Natural killer cell (primary cell): ENCODE measurements around the gene GNE. TPM values are rescaled to one million over a fixed set of nuclear protein-coding genes. Genes with fewer than 3 reads are reported as not detected.

ENCODE experiments used
- ATAC-seq, 3 donors: fragments of 150-1000 bp in 2 of 3; fragments of 200-7000 bp in 1 of 3; cut with Tn5 transposase; 1 replicate in 1 of 3; 2 replicates in 2 of 3; pipeline ENCODE4 v1.10.0; 2021; ENCODE audit warnings: mild to moderate bottlenecking in 2 of 3, moderate library complexity in 2 of 3
- DNase-seq, 2 donors: peaks; one replicate each; pipeline versions ENCODE4 v3.0.0 to v3.0.0-alpha.2; 2013 to 2021; ENCODE audit warnings: mixed read lengths in 1 of 2
- H3K27ac ChIP-seq: one replicate; pipeline ENCODE4 v1.5.1; 2013; ENCODE audit warnings: mild to moderate bottlenecking, low read length
- H3K27me3 ChIP-seq: one replicate; pipeline ENCODE4 v1.6.1; 2013; ENCODE audit warnings: low read length; ENCODE audit not compliant: control insufficient read depth, insufficient read depth
- H3K36me3 ChIP-seq: one replicate; pipeline ENCODE4 v1.6.1; 2013; ENCODE audit warnings: low read length; ENCODE audit not compliant: control insufficient read depth, insufficient read depth
- H3K4me1 ChIP-seq: one replicate; pipeline ENCODE4 v1.6.1; 2013; ENCODE audit warnings: low read length; ENCODE audit not compliant: control insufficient read depth, insufficient read depth
- H3K4me3 ChIP-seq: one replicate; pipeline ENCODE4 v1.5.1; 2013; ENCODE audit warnings: low read length
- H3K9me3 ChIP-seq: one replicate; pipeline ENCODE4 v1.6.1; 2013; ENCODE audit warnings: low read length; ENCODE audit not compliant: control insufficient read depth, insufficient read depth
- H3K27ac Mint-ChIP-seq, 2 donors: one replicate each; pipeline ENCODE4 v1.8.0; 2022; ENCODE audit warnings: mild to moderate bottlenecking in 2 of 2, mixed read lengths in 2 of 2, moderate library complexity in 1 of 2
- H3K27me3 Mint-ChIP-seq, 2 donors: one replicate each; pipeline ENCODE4 v1.8.0; 2022; ENCODE audit warnings: low read depth in 2 of 2, mixed read lengths in 2 of 2
- H3K36me3 Mint-ChIP-seq: one replicate; pipeline ENCODE4 v1.8.0; 2022; ENCODE audit warnings: mixed read lengths
- H3K4me1 Mint-ChIP-seq, 2 donors: one replicate each; pipeline ENCODE4 v1.8.0; 2022; ENCODE audit warnings: mixed read lengths in 2 of 2
- H3K4me3 Mint-ChIP-seq: one replicate; pipeline ENCODE4 v1.8.0; 2022; ENCODE audit warnings: mild to moderate bottlenecking, moderate library complexity, mixed read lengths
- H3K9me3 Mint-ChIP-seq, 2 donors: one replicate each; pipeline ENCODE4 v1.8.0; 2022; ENCODE audit warnings: mixed read lengths in 2 of 2
- CTCF ChIP-seq: fragments of 200-600 bp; IDR thresholded peaks from one replicate; pipeline ENCODE4 v1.8.0; 2022; ENCODE audit warnings: antibody characterized with exemption
- WGBS: methylation state at CpG from one replicate; pipeline ENCODE4 v1.1.7; 2013; ENCODE audit warnings: missing lambda C conversion rate; ENCODE audit not compliant: insufficient coverage; 5-methylcytosine and 5-hydroxymethylcytosine counted together
- intact Hi-C: fragments of 100-400 bp; cut with micrococcal nuclease; formaldehyde crosslinking; loops from one replicate; pipeline ENCODE4 v1.14.2; 2022
- total RNA-seq, 4 donors: library from RNA; stranded (reverse); fragments of 120-200 nt in 1 of 4; gene quantifications; one replicate each; pipeline versions ENCODE4 v1.2.3 to v1.2.4, GENCODE V29; 2013 to 2022

Gene GNE
- total RNA-seq, 3 donors from 2014 or later (not counting 1 experiment from before 2014, with no cell fraction given), result 10.6 to 12.4 (median 11.3) TPM

GRCh38 chr9:36237230-36237629, 21.0 kb downstream of the GNE start:
- ATAC-seq (no peak), DNase-seq (no peak)
- Histone ChIP-seq H3K27me3 (no peaks in the 10 kb centered on the region), H3K9me3 (no peaks in the 10 kb centered on the region), H3K4me1 (no peaks in the 10 kb centered on the region), H3K27ac (no peak overlapping the region), H3K4me3 (no peak overlapping the region), H3K36me3 (peaks cover 26% of the 10 kb centered on the region)
- WGBS, result 95% methylated on average over 3 of the region's 3 CpGs
- Mint-ChIP-seq H3K27ac (no peak overlapping the region), H3K4me1 (peaks cover 0 to 9% of the 10 kb centered on the region in 2 donors), H3K27me3 (no peaks in the 10 kb centered on the region), H3K4me3 (no peak overlapping the region), H3K9me3 (no peaks in the 10 kb centered on the region), H3K36me3 (no peaks in the 10 kb centered on the region)
- intact Hi-C loops, result no loop called here
- no peak for TF ChIP-seq CTCF

- H3K9me3 Mint-ChIP-seq, result no peaks in the 10 kb centered on the region
Observed at GRCh38 chr9:36222449-36222848, 35.8 kb downstream of the GNE start.

GRCh38 chr9:36221667-36222066, 36.6 kb downstream of the GNE start:
- peaks cover 6% of the 10 kb centered on the region for H3K9me3 ChIP-seq
- Mint-ChIP-seq H3K4me3 (no peak overlapping the region), H3K36me3 (peaks cover 11% of the 10 kb centered on the region), H3K9me3 (no peaks in the 10 kb centered on the region), H3K27ac (no peak overlapping the region), H3K27me3 (no peaks in the 10 kb centered on the region), H3K4me1 (peaks cover 16 to 24% of the 10 kb centered on the region in 2 donors)
- H3K4me3 ChIP-seq, result no peak overlapping the region
- peaks cover 64% of the 10 kb centered on the region for H3K36me3 ChIP-seq
- 98% methylated on average over 3 of the region's 3 CpGs for WGBS
- ATAC-seq (no peak), DNase-seq (no peak)
- intact Hi-C loops, result loop anchor here (2.0 kb wide), 1 partner anchor 77 kb away; no protein-coding TSS in a partner anchor
- no peaks in the 10 kb centered on the region for H3K27me3 ChIP-seq
- no peaks in the 10 kb centered on the region for H3K4me1 ChIP-seq
- no peak overlapping the region for H3K27ac ChIP-seq
- TF ChIP-seq CTCF, result no peak

More at GRCh38 chr9:36222449-36222848, 35.8 kb downstream of the GNE start:
- TF ChIP-seq CTCF, result no peak
- Histone ChIP-seq H3K27ac (no peak overlapping the region), H3K4me3 (no peak overlapping the region), H3K4me1 (no peaks in the 10 kb centered on the region), H3K27me3 (no peaks in the 10 kb centered on the region), H3K36me3 (peaks cover 65% of the 10 kb centered on the region), H3K9me3 (peaks cover 6% of the 10 kb centered on the region)
- Mint-ChIP-seq H3K27me3 (no peaks in the 10 kb centered on the region), H3K4me3 (no peak overlapping the region), H3K36me3 (peaks cover 14% of the 10 kb centered on the region), H3K27ac (no peak overlapping the region), H3K4me1 (peaks cover 16 to 20% of the 10 kb centered on the region in 2 donors)
- WGBS, result 87% methylated on average over 1 of the region's 1 CpG
- no peak for ATAC-seq
- intact Hi-C loops, result loop anchor here (2.0 kb wide), 1 partner anchor 76 kb away; no protein-coding TSS in a partner anchor
- no peak for DNase-seq

- H3K4me3 Mint-ChIP-seq, result no peak overlapping the region
- H3K9me3 ChIP-seq, result peaks cover 6% of the 10 kb centered on the region
- H3K27me3 ChIP-seq, result no peaks in the 10 kb centered on the region
- WGBS, result 75% methylated on average over 6 of the region's 7 CpGs
- no peaks in the 10 kb centered on the region for H3K9me3 Mint-ChIP-seq
- no peak for TF ChIP-seq CTCF
- no peak overlapping the region for H3K4me3 ChIP-seq
- no peak overlapping the region for H3K27ac ChIP-seq
- ATAC-seq, result no peak
- H3K36me3 Mint-ChIP-seq, result peaks cover 9% of the 10 kb centered on the region
- peaks cover 60% of the 10 kb centered on the region for H3K36me3 ChIP-seq
- H3K27ac Mint-ChIP-seq, result peak overlapping the region; percentile 3 to 75
- no peaks in the 10 kb centered on the region for H3K27me3 Mint-ChIP-seq
- intact Hi-C loops, result no loop called here
- DNase-seq, result no peak
- H3K4me1 ChIP-seq, result peaks cover under 1% of the 10 kb centered on the region
- peaks cover 25 to 30% of the 10 kb centered on the region in 2 donors for H3K4me1 Mint-ChIP-seq
Observed at GRCh38 chr9:36218411-36218901, 39.8 kb downstream of the GNE start.
